HCT116 (cell line): ENCODE measurements around the gene SLC7A9. TPM values are rescaled to one million over a fixed set of nuclear protein-coding genes. Genes with fewer than 3 reads are reported as not detected.

Experiments used
- ATAC-seq: fragments of 200-7000 bp; cut with Tn5 transposase; 2 replicates; pipeline ENCODE4 v1.9.1; 2020; ENCODE audit warnings: mild to moderate bottlenecking, moderate library complexity
- BruUV-seq: library from RNA; stranded (reverse); fragments of 400-500 nt; replicated peaks from 2 replicates; lab custom pipeline; 2021; lab: Mats Ljungman, UMichigan
- CTCF ChIA-PET: fragments of 300-600 bp; sonication (Branson Sonifier 250); formaldehyde crosslinking; loops from one replicate; lab custom pipeline; 2021; ENCODE audit warnings: antibody characterized with exemption; lab: Charles Lee
- POLR2A ChIA-PET: fragments of 300-600, 350-600 bp; sonication (Branson Sonifier 250); formaldehyde crosslinking; loops from one replicate; lab custom pipeline; 2021; ENCODE audit warnings: antibody characterized with exemption; lab: Charles Lee
- RAD21 ChIA-PET, 2 experiments: fragments of 300-600 bp; sonication (Branson Sonifier 250); formaldehyde crosslinking; loops; one replicate each; lab custom pipeline; 2023; ENCODE audit warnings: low total read pairs in 2 of 2; ENCODE audit not compliant: uncharacterized antibody in 2 of 2, unreplicated experiment in 2 of 2, low non-redundant PET in 1 of 2; lab: Charles Lee
- DNase-seq: peaks from one replicate; pipeline ENCODE4 v3.0.0-alpha.2; 2010; ENCODE audit warnings: low read depth, low spot score
- H2AFZ ChIP-seq: fragments of 200-600 bp; shearing (Covaris generic), sonication (generic); 2 replicates; pipeline ENCODE4 v1.6.1; 2017; ENCODE audit warnings: low read depth, mixed run types, mixed read lengths, antibody characterized with exemption, low read length; ENCODE audit not compliant: poor library complexity, severe bottlenecking
- H3K27ac ChIP-seq: 2 replicates; pipeline ENCODE4 v1.5.1; 2012; ENCODE audit warnings: low read depth, low read length
- H3K27me3 ChIP-seq: fragments of 200-600 bp; sonication (generic); 2 replicates; pipeline ENCODE4 v1.6.1; 2016; ENCODE audit warnings: mixed run types, low read length, mixed read lengths; ENCODE audit not compliant: insufficient read depth
- H3K36me3 ChIP-seq, 2 experiments: fragments of 200-500 bp in 1 of 2; fragments of 200-600 bp in 1 of 2; sonication (Bioruptor generic) in 1 of 2; sonication (generic) in 1 of 2; 2 replicates each; pipeline versions ENCODE4 v1.5.1 to v1.6.1; 2014 to 2016; ENCODE audit warnings: low read length in 2 of 2, inconsistent platforms in 1 of 2, mixed read lengths in 1 of 2, mixed run types in 1 of 2; ENCODE audit not compliant: insufficient read depth in 2 of 2, control insufficient read depth in 1 of 2
- H3K4me1 ChIP-seq, 2 experiments: fragments of 200-600 bp in 1 of 2; sonication (generic) in 1 of 2; 2 replicates each; pipeline versions ENCODE4 v1.5.1 to v1.6.1; 2012 to 2017; ENCODE audit warnings: low read length in 2 of 2, inconsistent platforms in 1 of 2, mild to moderate bottlenecking in 1 of 2, mixed read lengths in 1 of 2, mixed run types in 1 of 2, moderate library complexity in 1 of 2; ENCODE audit not compliant: insufficient read depth in 2 of 2, control insufficient read depth in 1 of 2
- H3K4me2 ChIP-seq: fragments of 200-600 bp; sonication (generic); 2 replicates; pipeline ENCODE4 v1.6.1; 2017; ENCODE audit warnings: mixed run types, low read length, mixed read lengths
- H3K4me3 ChIP-seq, 2 experiments: fragments of 200-600 bp in 1 of 2; sonication (generic) in 1 of 2; replicated peaks in 1 of 2; 2 replicates each; pipeline ENCODE4 v1.5.1; 2011 to 2016; ENCODE audit warnings: low read length in 2 of 2, control low read depth in 1 of 2, low read depth in 1 of 2, mild to moderate bottlenecking in 1 of 2, mixed read lengths in 1 of 2, mixed run types in 1 of 2
- H3K79me2 ChIP-seq: fragments of 200-600 bp; sonication (generic); 2 replicates; pipeline ENCODE4 v1.6.1; 2017; ENCODE audit warnings: mild to moderate bottlenecking, mixed run types, low read length, moderate library complexity, mixed read lengths; ENCODE audit not compliant: insufficient read depth
- H3K9ac ChIP-seq: fragments of 200-600 bp; sonication (generic); 2 replicates; pipeline ENCODE4 v1.6.1; 2016; ENCODE audit warnings: low read length, mixed read lengths
- H3K9me2 ChIP-seq: fragments of 200-600 bp; sonication (generic), shearing (Covaris generic); 2 replicates; pipeline ENCODE4 v1.6.1; 2017; ENCODE audit warnings: mixed run types, mild to moderate bottlenecking, moderate library complexity; ENCODE audit not compliant: insufficient read depth
- H3K9me3 ChIP-seq, 2 experiments: fragments of 200-500 bp in 1 of 2; fragments of 200-600 bp in 1 of 2; sonication (Bioruptor generic) in 1 of 2; sonication (generic) in 1 of 2; 2 replicates each; pipeline ENCODE4 v1.6.1; 2014 to 2017; ENCODE audit warnings: low read length in 2 of 2, mixed read lengths in 2 of 2, inconsistent platforms in 1 of 2, low read depth in 1 of 2, mild to moderate bottlenecking in 1 of 2, mixed run types in 1 of 2, moderate library complexity in 1 of 2; ENCODE audit not compliant: control insufficient read depth in 1 of 2, insufficient read depth in 1 of 2
- H4K20me1 ChIP-seq: fragments of 200-600 bp; sonication (generic), shearing (Covaris generic); 2 replicates; pipeline ENCODE4 v1.6.1; 2017; ENCODE audit warnings: mixed run types, mild to moderate bottlenecking, moderate library complexity; ENCODE audit not compliant: insufficient read depth
- CBX3 ChIP-seq: IDR thresholded peaks from 2 replicates; pipeline ENCODE4 v1.6.1; 2012; ENCODE audit warnings: low read depth
- CEBPB ChIP-seq: IDR thresholded peaks from 2 replicates; pipeline ENCODE4 v1.6.1; 2012; ENCODE audit warnings: low read depth
- CTCF ChIP-seq, 3 experiments: fragments of 200-600 bp in 1 of 3; sonication (generic) in 1 of 3; IDR thresholded peaks in 2 of 3; conservative IDR thresholded peaks in 1 of 3; 2 replicates each; pipeline ENCODE4 v1.5.1; 2012 to 2017; ENCODE audit warnings: low read depth in 2 of 3, low read length in 2 of 3, antibody characterized with exemption in 1 of 3, borderline replicate concordance in 1 of 3, control low read depth in 1 of 3, mild to moderate bottlenecking in 1 of 3, mixed read lengths in 1 of 3, mixed run types in 1 of 3, moderate library complexity in 1 of 3; ENCODE audit not compliant: insufficient read depth in 1 of 3
- EGR1 ChIP-seq: IDR thresholded peaks from 2 replicates; pipeline ENCODE4 v1.6.1; 2012; ENCODE audit warnings: low read depth
- ELF1 ChIP-seq: IDR thresholded peaks from 2 replicates; pipeline ENCODE4 v1.6.1; 2012; ENCODE audit warnings: low read depth, borderline replicate concordance
- FOSL1 ChIP-seq: IDR thresholded peaks from 2 replicates; pipeline ENCODE4 v1.6.1; 2012; ENCODE audit warnings: low read depth
- POLR2A ChIP-seq: IDR thresholded peaks from 2 replicates; pipeline ENCODE4 v1.7.0; 2011; ENCODE audit warnings: borderline replicate concordance; ENCODE audit not compliant: insufficient read depth, insufficient read length; ENCODE audit errors: extremely low read depth
- POLR2AphosphoS5 ChIP-seq: IDR thresholded peaks from 2 replicates; pipeline ENCODE4 v1.6.1; 2011; ENCODE audit warnings: mild to moderate bottlenecking, low read depth, low read length, moderate library complexity
- RAD21 ChIP-seq: IDR thresholded peaks from 2 replicates; pipeline ENCODE4 v1.6.1; 2012; ENCODE audit warnings: low read depth, mild to moderate bottlenecking
- SIN3A ChIP-seq: IDR thresholded peaks from 2 replicates; pipeline ENCODE4 v1.6.1; 2012; ENCODE audit warnings: low read depth
- SRF ChIP-seq: IDR thresholded peaks from 2 replicates; pipeline ENCODE4 v1.6.1; 2012; ENCODE audit warnings: low read depth
- ZBTB33 ChIP-seq: IDR thresholded peaks from 2 replicates; pipeline ENCODE4 v1.6.1; 2011; ENCODE audit warnings: mild to moderate bottlenecking, low read length, moderate library complexity; ENCODE audit not compliant: insufficient replicate concordance; ENCODE audit errors: extremely low read depth
- ZFX ChIP-seq: fragments of 450-650 bp; IDR thresholded peaks from 2 replicates; pipeline ENCODE4 v1.6.1; 2017
- intact Hi-C: fragments of 100-400 bp; cut with micrococcal nuclease; formaldehyde crosslinking; loops from 2 replicates; pipeline ENCODE4 v1.10.0; 2022
- total RNA-seq: library from RNA; stranded (reverse); gene quantifications from one replicate; pipeline ENCODE4 v1.2.1, GENCODE V29; 2021; ENCODE audit not compliant: unreplicated experiment

The SLC7A9 gene
- total RNA-seq, 1 experiment from 2014 or later: 0.42 TPM

GRCh38 chr19:32800754-32801153, 68.8 kb downstream of the SLC7A9 start:
- no peaks in the 10 kb centered on the region for H3K4me1 ChIP-seq
- CTCF ChIA-PET: no interaction called here
- BruUV-seq: no TSS peak
- no peaks in the 10 kb centered on the region for H3K9me3 ChIP-seq
- no peak overlapping the region for H3K9ac ChIP-seq
- H4K20me1 ChIP-seq: no peaks in the 10 kb centered on the region
- TF ChIP-seq ZBTB33 (no peak), CBX3 (no peak), CTCF (IDR thresholded peaks at IDR 0.05 in 2 of 3, conservative IDR thresholded peaks at IDR 0.05 in 1 of 3; ENCODE audit: borderline replicate concordance in 1 of 3, insufficient read depth in 1 of 3, low read depth in 2 of 3, low read length in 2 of 3) (no peak), SRF (no peak), CEBPB (no peak), POLR2A (no peak), ELF1 (no peak), RAD21 (no peak), EGR1 (no peak), FOSL1 (no peak), ZFX (no peak), POLR2AphosphoS5 (no peak), SIN3A (no peak)
- no peak overlapping the region for H3K27ac ChIP-seq
- H3K79me2 ChIP-seq: no peaks in the 10 kb centered on the region
- H3K4me2 ChIP-seq: no peak overlapping the region
- H3K9me2 ChIP-seq: no peaks in the 10 kb centered on the region
- intact Hi-C loops: no loop called here
- H3K27me3 ChIP-seq: no peaks in the 10 kb centered on the region
- DNase-seq: no peak
- H3K36me3 ChIP-seq: no peaks in the 10 kb centered on the region
- H2AFZ ChIP-seq: no peak overlapping the region
- RAD21 ChIA-PET: no interaction called here
- no peak for ATAC-seq
- no peak overlapping the region for H3K4me3 ChIP-seq
- POLR2A ChIA-PET: no interaction called here
